ENCODE results near the gene BEAN1.

The BEAN1 gene

GRCh38 chr16:66521951-66522771 lies 95.1 kb downstream of the BEAN1 start:
- peak; percentile 87 for DNase-seq (ENCODE audit: low read depth)

GRCh38 chr16:66522816-66523590 lies 95.9 kb downstream of the BEAN1 start:
- DNase-seq (ENCODE audit: low read depth) = no peak

GRCh38 chr16:66523861-66524354 lies 96.8 kb downstream of the BEAN1 start:
- DNase-seq (ENCODE audit: low read depth) = no peak

GRCh38 chr16:66524601-66525164 lies 97.6 kb downstream of the BEAN1 start:
- no peak for DNase-seq (ENCODE audit: low read depth)

- no peak for DNase-seq (ENCODE audit: low read depth)
Observed at GRCh38 chr16:66525396-66526180, 98.5 kb downstream of the BEAN1 start.

- DNase-seq (ENCODE audit: low read depth) = no peak
Observed at GRCh38 chr16:66528294-66528693, 101.2 kb downstream of the BEAN1 start.

- no peak for DNase-seq (ENCODE audit: low read depth)
Observed at GRCh38 chr16:66529475-66529874, 102.4 kb downstream of the BEAN1 start.

Measured in stimulated activated CD8-positive, alpha-beta memory T cell treated with anti-CD3 and anti-CD28 coated beads, Interleukin-12 subunit alpha, Interleukin-12 subunit beta, amount 100 ng/mL, for 4 hours (primary cell).